Fibroblast of mammary gland (primary cell): ENCODE data around the gene HIVEP3.

Experiments
- DNase-seq: peaks from one replicate; pipeline ENCODE4 v3.0.0-alpha.2; 2010; ENCODE audit warnings: low read depth
- H3K4me3 ChIP-seq: 2 replicates; pipeline ENCODE4 v1.5.1; 2011; ENCODE audit warnings: low read depth, mild to moderate bottlenecking, low read length, moderate library complexity; ENCODE audit not compliant: control insufficient read depth
- CTCF ChIP-seq: conservative IDR thresholded peaks from 2 replicates; pipeline ENCODE4 v1.5.1; 2011; ENCODE audit warnings: low read depth, low read length, inconsistent platforms; ENCODE audit not compliant: control insufficient read depth, insufficient read depth

The HIVEP3 gene

GRCh38 chr1:41656068-41656467, 262.7 kb downstream of the HIVEP3 start:
- DNase-seq, result no peak
- no peak for TF ChIP-seq CTCF
- H3K4me3 ChIP-seq, result no peak overlapping the region

- DNase-seq, result no peak
- TF ChIP-seq CTCF, result no peak
Observed at GRCh38 chr1:41655632-41656031, 263.1 kb downstream of the HIVEP3 start.

GRCh38 chr1:41653574-41653973, 265.1 kb downstream of the HIVEP3 start:
- H3K4me3 ChIP-seq, result no peak overlapping the region
- TF ChIP-seq CTCF, result no peak
- no peak for DNase-seq

More at GRCh38 chr1:41655632-41656031, 263.1 kb downstream of the HIVEP3 start:
- no peak overlapping the region for H3K4me3 ChIP-seq

- no peak overlapping the region for H3K4me3 ChIP-seq
- TF ChIP-seq CTCF, result no peak
- DNase-seq, result no peak
Observed at GRCh38 chr1:41652384-41653265, 266.1 kb downstream of the HIVEP3 start.

- no peak overlapping the region for H3K4me3 ChIP-seq
- TF ChIP-seq CTCF, result no peak
- peak; percentile 22 for DNase-seq
Observed at GRCh38 chr1:41650028-41650880, 268.5 kb downstream of the HIVEP3 start.

- H3K4me3 ChIP-seq, result no peak overlapping the region
- DNase-seq, result no peak
- TF ChIP-seq CTCF, result no peak
Observed at GRCh38 chr1:41649396-41650027, 269.2 kb downstream of the HIVEP3 start.
